Liver (tissue), 3 donors: ENCODE results near the gene CLEC5A.

Source experiments
- ATF3 ChIP-seq: IDR thresholded peaks from 2 replicates; pipeline ENCODE4 v1.6.1; 2016; ENCODE audit warnings: antibody characterized with exemption
- CTCF ChIP-seq: fragments of 150-350 bp; IDR thresholded peaks from 2 replicates; pipeline ENCODE4 v1.5.1; 2017; ENCODE audit warnings: improper control_type of control experiment, low read depth, low read length; ENCODE audit not compliant: missing input control
- EGR1 ChIP-seq, 2 donors: IDR thresholded peaks; 2 replicates each; pipeline ENCODE4 v1.6.1; 2016 to 2018; ENCODE audit warnings: antibody characterized with exemption in 2 of 2, low read depth in 2 of 2
- HNF4G ChIP-seq: IDR thresholded peaks from 2 replicates; pipeline ENCODE4 v1.6.1; 2016; ENCODE audit warnings: antibody characterized with exemption
- JUND ChIP-seq, 2 donors: IDR thresholded peaks; 2 replicates each; pipeline ENCODE4 v1.6.1; 2016; ENCODE audit warnings: antibody characterized with exemption in 2 of 2
- MAX ChIP-seq: IDR thresholded peaks from 2 replicates; pipeline ENCODE4 v1.6.1; 2016; ENCODE audit warnings: antibody characterized with exemption
- NR2F2 ChIP-seq: IDR thresholded peaks from 2 replicates; pipeline ENCODE4 v1.6.1; 2016; ENCODE audit warnings: antibody characterized with exemption
- RAD21 ChIP-seq, 2 donors: IDR thresholded peaks; 2 replicates each; pipeline ENCODE4 v1.6.1; 2016; ENCODE audit warnings: antibody characterized with exemption in 2 of 2, mild to moderate bottlenecking in 2 of 2
- REST ChIP-seq: IDR thresholded peaks from 2 replicates; pipeline ENCODE4 v1.6.1; 2016; ENCODE audit warnings: antibody characterized with exemption, mild to moderate bottlenecking
- RXRA ChIP-seq, 2 donors: IDR thresholded peaks; 2 replicates each; pipeline ENCODE4 v1.6.1; 2017 to 2018; ENCODE audit warnings: antibody characterized with exemption in 2 of 2, mild to moderate bottlenecking in 1 of 2
- TAF1 ChIP-seq: conservative IDR thresholded peaks from 2 replicates; pipeline ENCODE4 v1.6.1; 2016; ENCODE audit warnings: antibody characterized with exemption, mild to moderate bottlenecking
- YY1 ChIP-seq: IDR thresholded peaks from 2 replicates; pipeline ENCODE4 v1.6.1; 2016; ENCODE audit warnings: antibody characterized with exemption, mild to moderate bottlenecking
- ZBTB33 ChIP-seq: IDR thresholded peaks from 2 replicates; pipeline ENCODE4 v1.6.1; 2016; ENCODE audit warnings: antibody characterized with exemption
- donor health status: healthy.
- donor health status: healthy.

GRCh38 chr7:141986923-141987322 is 40.1 kb upstream of the CLEC5A start:
- no peak for TF ChIP-seq CTCF
- no peak for TF ChIP-seq NR2F2
- TF ChIP-seq TAF1, result no peak
- TF ChIP-seq EGR1 (IDR thresholded peaks at IDR 0.05; ENCODE audit: low read depth in 2 of 2), result no peak
- no peak for TF ChIP-seq ZBTB33
- no peak for TF ChIP-seq JUND (IDR thresholded peaks at IDR 0.05)
- TF ChIP-seq MAX, result no peak
- TF ChIP-seq REST, result no peak
- no peak for TF ChIP-seq HNF4G
- no peak for TF ChIP-seq RAD21 (IDR thresholded peaks at IDR 0.05)
- TF ChIP-seq YY1, result no peak
- TF ChIP-seq ATF3, result no peak
- no peak for TF ChIP-seq RXRA (IDR thresholded peaks at IDR 0.05)
